ENCODE data around the gene COX20.
A peak's percentile ranks its signal among the peaks of the same experiment; 100 is the strongest.

COX20 gene

GRCh38 chr1:244862354-244862698 lies 26.9 kb downstream of the COX20 start:
- ChIA-PET CTCF (interaction anchor here (0.5 to 1.5 kb wide), 4 partner anchors 101 to 181 kb away, joined by 3 to 6 read pairs (median 4); no protein-coding TSS in a partner anchor), POLR2A (interaction anchor here (0.7 to 10.6 kb wide), 13 partner anchors 9 to 107 kb away, joined by 3 to 129 read pairs (median 4); partner anchors contain the start of gene COX20)
- no peak for DNase-seq (ENCODE audit: extremely low spot score)
- TF ChIP-seq ARNT (IDR thresholded peaks at IDR 0.05) (no peak), SUZ12 (IDR thresholded peaks at IDR 0.05) (no peak), ZNF384 (IDR thresholded peaks at IDR 0.05) (peak; percentile 91), L3MBTL2 (conservative IDR thresholded peaks at IDR 0.05) (no peak)

- CTCF ChIA-PET: interaction anchor here (1.5 kb wide), 2 partner anchors 101 to 180 kb away, joined by 5 to 6 read pairs; no protein-coding TSS in a partner anchor
- DNase-seq (ENCODE audit: extremely low spot score): peak; percentile 96
- TF ChIP-seq CTBP1 (IDR thresholded peaks at IDR 0.05; ENCODE audit: borderline replicate concordance) (peak; percentile 73; the same call in 1 of the 2 replicates), L3MBTL2 (conservative IDR thresholded peaks at IDR 0.05) (peak; percentile 69), LEF1 (IDR thresholded peaks at IDR 0.05; ENCODE audit: borderline replicate concordance) (no peak)
- POLR2A ChIA-PET: interaction anchor here (0.6 to 10.6 kb wide), 22 partner anchors 9 to 180 kb away, joined by 3 to 129 read pairs (median 4); partner anchors contain the start of gene COX20
Observed at GRCh38 chr1:244862699-244863490, 27.4 kb downstream of the COX20 start.

- TF ChIP-seq BHLHE40 (IDR thresholded peaks at IDR 0.05; ENCODE audit: borderline replicate concordance): no peak
- no peak for TF ChIP-seq HDGF (IDR thresholded peaks at IDR 0.05; ENCODE audit: borderline replicate concordance)
- no peak; the same call in 1 of the 2 replicates for TF ChIP-seq L3MBTL2 (conservative IDR thresholded peaks at IDR 0.05)
- POLR2A ChIA-PET: interaction anchor here (0.7 to 10.6 kb wide), 21 partner anchors 11 to 211 kb away, joined by 3 to 129 read pairs (median 7); partner anchors contain the start of genes COX20 and DESI2
- DNase-seq (ENCODE audit: extremely low spot score): no peak
- CTCF ChIA-PET: interaction anchor here (0.5 to 1.5 kb wide), 2 partner anchors 100 to 420 kb away, joined by 3 to 6 read pairs; no protein-coding TSS in a partner anchor
Observed at GRCh38 chr1:244863491-244864252, 28.2 kb downstream of the COX20 start.

GRCh38 chr1:244864253-244865027 lies 29.0 kb downstream of the COX20 start, which contains the start of gene HNRNPU:
TSS of gene HNRNPU (minus strand) at chr1:244864543. CDS start at chr1:244864307, 236 bp downstream.
- DNase-seq (ENCODE audit: extremely low spot score): peak; percentile 91
- TF ChIP-seq PKNOX1 (IDR thresholded peaks at IDR 0.05) (peak; percentile 88), FOXK2 (IDR thresholded peaks at IDR 0.05) (no peak), TARDBP (IDR thresholded peaks at IDR 0.05) (no peak), ZNF384 (IDR thresholded peaks at IDR 0.05) (no peak), SP1 (IDR thresholded peaks at IDR 0.05) (no peak), L3MBTL2 (conservative IDR thresholded peaks at IDR 0.05) (0 out of 2 replicates have a peak, but pooled peaks have one; percentile 22)
- POLR2A ChIA-PET: interaction anchor here (0.5 to 10.6 kb wide), 25 partner anchors 11 to 402 kb away, joined by 3 to 129 read pairs (median 7); partner anchors contain the start of genes COX20 and DESI2
- CTCF ChIA-PET: interaction anchor here (1.2 to 2.2 kb wide), 2 partner anchors 16 to 178 kb away, joined by 3 to 7 read pairs; no protein-coding TSS in a partner anchor

- TF ChIP-seq FOXA1 (IDR thresholded peaks at IDR 0.05): no peak
- no peak for TF ChIP-seq ARNT (IDR thresholded peaks at IDR 0.05)
- no peak for TF ChIP-seq SP1 (IDR thresholded peaks at IDR 0.05)
- no peak for DNase-seq (ENCODE audit: extremely low spot score)
- ChIA-PET POLR2A (interaction anchor here (0.5 to 10.6 kb wide), 18 partner anchors 10 to 403 kb away, joined by 3 to 129 read pairs (median 7); partner anchors contain the start of gene COX20), CTCF (interaction anchor here (1.2 to 2.2 kb wide), 2 partner anchors 17 to 177 kb away, joined by 3 to 7 read pairs; no protein-coding TSS in a partner anchor)
Observed at GRCh38 chr1:244865028-244865371, 29.5 kb downstream of the COX20 start.

- POLR2A ChIA-PET: interaction anchor here (1.1 to 10.6 kb wide), 8 partner anchors 15 to 177 kb away, joined by 3 to 129 read pairs (median 10); partner anchors contain the start of gene COX20
Observed at GRCh38 chr1:244865820-244866219, 30.4 kb downstream of the COX20 start.

GRCh38 chr1:244866355-244866754 lies 30.9 kb downstream of the COX20 start:
- DNase-seq (ENCODE audit: extremely low spot score): no peak
- TF ChIP-seq BHLHE40 (IDR thresholded peaks at IDR 0.05; ENCODE audit: borderline replicate concordance): no peak
- no peak for TF ChIP-seq LEF1 (IDR thresholded peaks at IDR 0.05; ENCODE audit: borderline replicate concordance)
- TF ChIP-seq ARNT (IDR thresholded peaks at IDR 0.05): no peak
- TF ChIP-seq PKNOX1 (IDR thresholded peaks at IDR 0.05): no peak
- no peak for TF ChIP-seq ZNF384 (IDR thresholded peaks at IDR 0.05)
- TF ChIP-seq SUZ12 (IDR thresholded peaks at IDR 0.05): no peak
- no peak for TF ChIP-seq CTBP1 (IDR thresholded peaks at IDR 0.05; ENCODE audit: borderline replicate concordance)
- TF ChIP-seq ELF4 (IDR thresholded peaks at IDR 0.05): no peak
- TF ChIP-seq FOXA1 (IDR thresholded peaks at IDR 0.05): no peak
- TF ChIP-seq TARDBP (IDR thresholded peaks at IDR 0.05): no peak
- no peak for TF ChIP-seq FOXK2 (IDR thresholded peaks at IDR 0.05)
- ChIA-PET POLR2A (interaction anchor here (1.0 to 10.6 kb wide), 4 partner anchors 32 to 819 kb away, joined by 3 to 129 read pairs (median 8); a partner anchor contains a TSS), CTCF (interaction anchor here (2.2 kb wide), 1 partner anchor 176 kb away, joined by 7 read pairs; no protein-coding TSS in a partner anchor)

More at GRCh38 chr1:244865820-244866219, 30.4 kb downstream of the COX20 start:
- CTCF ChIA-PET: interaction anchor here (2.2 kb wide), 1 partner anchor 176 kb away, joined by 7 read pairs; no protein-coding TSS in a partner anchor
- TF ChIP-seq FOXK2 (IDR thresholded peaks at IDR 0.05) (no peak), ZNF384 (IDR thresholded peaks at IDR 0.05) (no peak)
- no peak for DNase-seq (ENCODE audit: extremely low spot score)
